ENCODE measurements around the gene AJAP1. TPM values are rescaled to one million over a fixed set of nuclear protein-coding genes. Genes with fewer than 3 reads are reported as not detected.
"Not testable (repeated sequence)": the region's sequence is repeated elsewhere in the genome, so short reads cannot be mapped to it uniquely, and the experiment has no call there.

The AJAP1 gene
- total and polyA plus RNA-seq, 2 of the 8 experiments (the other 6 are each of a cell fraction or from before 2014, with no cell fraction given) = 1.9 to 6.2 TPM

DNA sequence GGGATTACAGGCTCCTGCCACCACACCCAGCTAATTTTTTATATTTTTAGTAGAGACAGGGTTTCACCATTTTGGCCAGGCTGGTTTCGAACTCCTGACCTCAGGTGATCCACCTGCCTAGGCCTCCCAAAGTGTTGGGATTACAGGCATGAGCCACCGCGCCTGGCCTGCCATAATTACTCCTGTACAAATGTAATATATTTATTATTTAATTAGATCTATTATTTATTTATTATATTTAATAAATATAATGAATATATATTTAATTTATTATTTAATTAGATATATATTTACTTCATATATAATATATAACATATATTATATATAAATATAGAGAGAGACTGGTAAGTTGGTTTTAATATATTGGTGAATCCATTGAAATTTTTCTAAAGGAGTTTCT lies 35.6 kb upstream of the AJAP1 start:
- H2AK5ac ChIP-seq (ENCODE audit: low read depth, low read length); H3K56ac ChIP-seq (replicated peaks; ENCODE audit: insufficient read length, low read depth, low read length); H3K79me1 ChIP-seq (ENCODE audit: low read depth, low read length); H2BK20ac ChIP-seq (ENCODE audit: low read length); CTCF ChIA-PET (ENCODE audit: partially characterized antibody); H4K8ac ChIP-seq (ENCODE audit: extremely low read depth, insufficient read depth, low read length); POLR2A ChIA-PET (ENCODE audit: partially characterized antibody); H3K4me2 ChIP-seq (ENCODE audit: insufficient read depth in 1 of 2, low read depth in 2 of 2, low read length in 2 of 2); H3K4me1 ChIP-seq (replicated peaks in 1 of 4; ENCODE audit: control insufficient read depth in 3 of 4, insufficient read depth in 4 of 4, low read length in 3 of 4); H3K18ac ChIP-seq (ENCODE audit: extremely low read depth, low read length); H4K91ac ChIP-seq (replicated peaks; ENCODE audit: insufficient read length, low read length); H3K4me3 ChIP-seq (ENCODE audit: extremely low read depth in 1 of 4, insufficient read depth in 2 of 4, low read depth in 3 of 4, low read length in 4 of 4); H2BK12ac ChIP-seq (ENCODE audit: low read depth, low read length); H3K4ac ChIP-seq (replicated peaks; ENCODE audit: insufficient read length, low read depth, low read length); H3K23ac ChIP-seq (ENCODE audit: insufficient read length); H2BK120ac ChIP-seq (replicated peaks; ENCODE audit: low read depth, low read length); H3K14ac ChIP-seq (ENCODE audit: insufficient read length); H3K9ac ChIP-seq (replicated peaks in 1 of 4; ENCODE audit: extremely low read depth in 1 of 4, low read depth in 3 of 4, low read length in 3 of 4); H3K27me3 ChIP-seq (replicated peaks in 1 of 4; ENCODE audit: control insufficient read depth in 3 of 4, extremely low read depth in 1 of 4, insufficient read depth in 3 of 4, low read length in 3 of 4); H2BK5ac ChIP-seq (ENCODE audit: low read depth, low read length); H4K20me1 ChIP-seq (replicated peaks in 1 of 2; ENCODE audit: control insufficient read depth in 1 of 2, insufficient read depth in 2 of 2, low read length in 2 of 2); H3K23me2 ChIP-seq (ENCODE audit: low read depth, low read length); FAIRE-seq; H2AFZ ChIP-seq (ENCODE audit: low read length); H3K79me2 ChIP-seq (ENCODE audit: control insufficient read depth in 1 of 2, insufficient read depth in 2 of 2, low read length in 2 of 2); H3K27ac ChIP-seq (ENCODE audit: low read depth, low read length); H4K5ac ChIP-seq (ENCODE audit: insufficient read length, low read depth, low read length); H2BK15ac ChIP-seq (ENCODE audit: low read length); H3K9me3 ChIP-seq (ENCODE audit: insufficient read depth in 2 of 2, low read depth in 1 of 2, low read length in 1 of 2); DNase-seq (ENCODE audit: low read depth in 1 of 2, low spot score in 2 of 2); H3K36me3 ChIP-seq (ENCODE audit: control insufficient read depth in 2 of 4, insufficient read depth in 4 of 4, low read length in 3 of 4): not testable (repeated sequence)
- 94% methylated on average over 3 of the region's 3 CpGs; no CpG with 5 or more reads in 1 of the 2 experiments for WGBS, 2 experiments (ENCODE audit: extremely low coverage in 1 of 2, insufficient coverage in 1 of 2, insufficient read length in 1 of 2, insufficient replicate concordance in 2 of 2, low coverage in 1 of 2, low lambda C conversion rate in 2 of 2, missing lambda C conversion rate in 1 of 2)

Data from H1 (cell line).